Measurements from ENCODE around the gene ALOX5.
"Not testable (repeated sequence)": the region's sequence is repeated elsewhere in the genome, so short reads cannot be mapped to it uniquely, and the experiment has no call there.

The ALOX5 gene

DNA sequence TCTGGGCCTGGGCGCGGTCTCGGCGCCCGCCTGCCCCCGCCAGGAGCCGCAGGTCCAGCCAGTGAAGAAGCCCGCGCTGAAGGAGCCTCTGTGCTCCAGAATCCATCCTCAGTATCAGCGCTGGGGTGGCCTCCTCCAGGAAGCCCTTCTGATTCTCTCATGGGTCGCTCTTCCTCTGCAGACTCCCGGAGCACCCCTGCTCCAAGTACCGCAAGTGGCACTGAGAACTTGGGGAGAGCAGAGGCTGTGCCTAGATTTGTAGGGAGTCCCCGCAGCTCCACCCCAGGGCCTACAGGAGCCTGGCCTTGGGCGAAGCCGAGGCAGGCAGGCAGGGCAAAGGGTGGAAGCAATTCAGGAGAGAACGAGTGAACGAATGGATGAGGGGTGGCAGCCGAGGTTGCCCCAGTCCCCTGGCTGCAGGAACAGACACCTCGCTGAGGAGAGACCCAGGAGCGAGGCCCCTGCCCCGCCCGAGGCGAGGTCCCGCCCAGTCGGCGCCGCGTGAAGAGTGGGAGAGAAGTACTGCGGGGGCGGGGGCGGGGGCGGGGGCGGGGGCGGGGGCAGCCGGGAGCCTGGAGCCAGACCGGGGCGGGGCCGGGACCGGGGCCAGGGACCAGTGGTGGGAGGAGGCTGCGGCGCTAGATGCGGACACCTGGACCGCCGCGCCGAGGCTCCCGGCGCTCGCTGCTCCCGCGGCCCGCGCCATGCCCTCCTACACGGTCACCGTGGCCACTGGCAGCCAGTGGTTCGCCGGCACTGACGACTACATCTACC, at the start of gene ALOX5:
TSS of gene ALOX5 (plus strand) at position 641 of the 774 bp plus-strand sequence. CDS start at position 705, 64 bp downstream.
- no peak for DNase-seq (ENCODE audit: low read depth in 1 of 2, low spot score in 1 of 2)

GRCh38 chr10:45325116-45325515, 48.9 kb upstream of the ALOX5 start:
- no peak for DNase-seq (ENCODE audit: low read depth in 1 of 2, low spot score in 1 of 2)

GRCh38 chr10:45326864-45327263, 47.2 kb upstream of the ALOX5 start:
- DNase-seq (ENCODE audit: low read depth in 1 of 2, low spot score in 1 of 2) = not testable (repeated sequence)

DNA sequence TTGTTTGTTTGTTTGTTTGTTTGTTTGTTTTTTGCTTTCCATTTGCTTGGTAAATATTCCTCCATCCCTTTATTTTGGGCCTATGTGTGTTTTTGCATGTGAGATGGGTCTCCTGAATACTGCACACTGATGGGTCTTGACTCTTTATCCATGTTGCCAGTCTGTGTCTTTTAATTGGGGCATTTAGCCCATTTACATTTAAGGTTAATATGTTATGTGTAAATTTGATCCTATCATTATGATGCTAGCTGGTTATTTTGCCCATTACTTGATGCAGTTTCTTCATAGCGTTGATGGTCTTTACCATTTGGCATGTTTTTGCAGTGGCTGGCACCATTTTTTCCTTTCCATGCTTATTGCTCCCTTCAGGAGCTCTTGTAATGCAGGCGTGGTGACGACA, 42.2 kb upstream of the ALOX5 start:
- DNase-seq (ENCODE audit: low read depth in 1 of 2, low spot score in 1 of 2) = not testable (repeated sequence)

DNA sequence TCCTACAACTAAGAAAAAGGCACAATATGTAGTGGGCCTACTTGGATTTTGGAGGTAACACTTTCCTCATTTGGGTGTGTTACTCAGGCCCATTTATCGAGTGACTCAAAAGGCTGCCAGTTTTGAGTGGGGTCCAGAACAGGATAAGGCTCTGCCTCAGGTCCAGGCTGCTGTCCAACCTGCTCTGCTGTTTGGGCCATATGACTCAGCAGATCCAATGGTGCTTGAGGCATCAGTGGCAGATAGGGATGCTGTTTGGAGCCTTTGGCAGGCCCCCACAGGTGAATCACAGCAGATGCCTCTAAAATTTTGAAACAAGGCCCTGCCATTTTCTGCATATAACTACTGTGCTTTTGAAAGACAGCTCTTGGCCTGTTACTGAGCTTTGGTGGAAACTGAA, 34.1 kb upstream of the ALOX5 start:
- no peak for DNase-seq (ENCODE audit: low read depth in 1 of 2, low spot score in 1 of 2)

DNA sequence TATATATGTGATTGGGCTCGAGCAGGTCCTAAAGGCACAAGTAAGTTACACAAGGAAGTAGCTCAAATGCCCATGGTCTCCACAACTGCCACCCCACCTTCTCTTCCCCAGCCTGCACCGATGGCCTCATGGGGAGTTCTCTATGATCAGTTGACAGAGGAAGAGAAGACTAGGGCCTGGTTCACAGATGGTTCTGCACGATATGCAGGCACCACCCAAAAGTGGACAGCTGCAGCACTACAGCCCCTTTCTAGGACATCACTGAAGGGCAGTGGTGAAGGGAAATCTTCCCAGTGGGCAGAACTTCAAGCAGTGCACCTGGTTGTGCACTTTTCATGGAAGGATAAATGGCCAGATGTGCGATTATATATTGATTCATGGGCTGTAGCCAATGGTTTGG, 33.6 kb upstream of the ALOX5 start:
- DNase-seq (ENCODE audit: low read depth in 1 of 2, low spot score in 1 of 2) = not testable (repeated sequence)

- not testable (repeated sequence) for DNase-seq (ENCODE audit: low read depth in 1 of 2, low spot score in 1 of 2)
Observed at GRCh38 chr10:45346652-45347335, 27.2 kb upstream of the ALOX5 start.

- DNase-seq (ENCODE audit: low read depth in 1 of 2, low spot score in 1 of 2) = not testable (repeated sequence)
Observed at GRCh38 chr10:45347464-45347863, 26.6 kb upstream of the ALOX5 start.

- DNase-seq (ENCODE audit: low read depth in 1 of 2, low spot score in 1 of 2) = not testable (repeated sequence)
Observed at GRCh38 chr10:45348196-45348765, 25.7 kb upstream of the ALOX5 start.

DNA sequence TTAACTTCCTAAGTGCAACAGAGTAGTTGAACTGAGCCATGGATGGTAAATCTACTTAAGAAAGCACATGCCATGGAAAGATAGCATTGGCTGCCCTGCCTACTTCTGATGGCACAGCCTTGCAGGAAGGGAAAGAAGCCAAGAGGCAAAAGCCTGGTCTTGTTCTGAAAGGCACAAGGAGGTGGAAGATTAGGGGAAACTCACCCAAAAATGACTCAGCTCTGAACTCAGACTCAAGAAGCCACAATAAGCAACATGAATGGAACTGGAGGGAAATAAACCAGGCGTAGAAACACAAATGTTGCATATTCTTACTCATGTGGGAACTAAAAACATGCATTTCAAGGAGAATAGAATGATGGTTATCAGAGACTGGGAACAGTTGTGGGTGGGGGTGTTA, 20.8 kb upstream of the ALOX5 start:
- no peak for DNase-seq (ENCODE audit: low read depth in 1 of 2, low spot score in 1 of 2)

- DNase-seq (ENCODE audit: low read depth in 1 of 2, low spot score in 1 of 2) = no peak
Observed at GRCh38 chr10:45354261-45354660, 19.8 kb upstream of the ALOX5 start.

GRCh38 chr10:45355494-45355893, 18.5 kb upstream of the ALOX5 start:
- no peak for DNase-seq (ENCODE audit: low read depth in 1 of 2, low spot score in 1 of 2)

GRCh38 chr10:45358961-45359360, 15.1 kb upstream of the ALOX5 start:
- not testable (repeated sequence) for DNase-seq (ENCODE audit: low read depth in 1 of 2, low spot score in 1 of 2)

GRCh38 chr10:45361983-45362799, 11.8 kb upstream of the ALOX5 start:
- not testable (repeated sequence) for DNase-seq (ENCODE audit: low read depth in 1 of 2, low spot score in 1 of 2)

GRCh38 chr10:45367643-45368042, 6.4 kb upstream of the ALOX5 start:
- DNase-seq (ENCODE audit: low read depth in 1 of 2, low spot score in 1 of 2) = not testable (repeated sequence)

GRCh38 chr10:45368181-45368580, 5.8 kb upstream of the ALOX5 start:
- DNase-seq (ENCODE audit: low read depth in 1 of 2, low spot score in 1 of 2) = no peak

DNA sequence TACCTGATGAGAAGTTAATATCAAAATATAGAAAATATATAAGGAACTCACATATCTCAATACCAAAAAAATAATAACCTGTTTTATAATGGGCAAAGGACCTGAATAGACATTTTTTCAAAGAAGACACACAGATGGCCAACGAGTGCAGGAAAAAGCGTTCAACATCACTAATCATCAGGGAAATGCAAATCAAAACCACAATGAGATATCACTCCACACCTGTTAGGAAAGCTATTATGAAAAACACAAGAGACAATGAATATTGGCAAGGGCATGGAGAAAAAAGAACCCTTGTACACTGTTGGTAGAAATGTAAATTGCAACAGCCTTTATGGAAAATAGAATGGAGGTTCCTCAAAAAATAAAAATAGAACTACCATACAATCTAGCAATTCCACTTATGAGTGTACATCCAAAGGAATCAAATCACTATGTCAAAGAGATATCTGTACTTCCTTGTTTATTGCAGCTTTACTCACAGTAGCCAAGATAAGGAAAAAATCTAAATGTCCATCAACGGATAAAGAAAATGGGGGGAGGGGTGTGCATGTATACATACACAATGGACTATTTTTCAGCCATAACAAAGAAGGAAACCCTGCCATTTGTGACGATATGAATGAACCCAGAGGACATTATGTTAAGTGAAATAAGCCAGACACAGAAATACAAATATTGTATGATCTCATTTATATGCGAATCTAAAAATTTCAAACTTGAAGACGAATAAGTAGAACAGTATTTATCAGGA, 3.6 kb upstream of the ALOX5 start:
- no peak for DNase-seq (ENCODE audit: low read depth in 1 of 2, low spot score in 1 of 2)

DNA sequence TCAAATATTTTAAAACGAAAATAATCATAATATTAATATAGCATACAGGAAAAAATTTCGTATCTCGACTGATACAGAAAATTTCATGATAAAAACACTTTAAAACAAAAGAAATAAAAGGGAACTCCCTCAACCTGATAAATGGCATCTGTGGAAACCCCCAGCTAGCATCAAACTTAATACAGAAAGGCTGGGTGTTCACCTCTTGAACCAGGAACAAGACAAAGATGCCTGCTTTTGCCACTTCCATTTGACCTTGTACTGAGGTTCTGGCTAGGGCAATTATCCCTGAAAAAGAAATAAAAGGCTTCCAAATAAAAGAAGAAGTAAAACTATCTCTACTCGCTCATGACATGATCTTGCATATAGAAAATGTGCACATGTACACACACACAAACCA, 2.5 kb upstream of the ALOX5 start:
- no peak for DNase-seq (ENCODE audit: low read depth in 1 of 2, low spot score in 1 of 2)

GRCh38 chr10:45372251-45372951, 1.6 kb upstream of the ALOX5 start:
- no peak for DNase-seq (ENCODE audit: low read depth in 1 of 2, low spot score in 1 of 2)

GRCh38 chr10:45373003-45373575, 927 bp upstream of the ALOX5 start:
- DNase-seq (ENCODE audit: low read depth in 1 of 2, low spot score in 1 of 2) = no peak
